GM12875 (cell line): ENCODE measurements around the gene WIPF2.
A peak's percentile ranks its signal among the peaks of the same experiment; 100 is the strongest.
"Not testable (repeated sequence)": the region's sequence is repeated elsewhere in the genome, so short reads cannot be mapped to it uniquely, and the experiment has no call there.

ENCODE experiments used
- H3K4me3 ChIP-seq: one replicate; pipeline ENCODE4 v1.5.1; 2011; ENCODE audit warnings: low read depth, low read length, control low read depth
- TF ChIP-seq, protein P1 (sequence below): IDR thresholded peaks from 2 replicates; pipeline ENCODE4 v1.5.1; 2011; ENCODE audit warnings: low read depth, mild to moderate bottlenecking, control low read depth, inconsistent platforms, low read length, moderate library complexity, borderline replicate concordance; ENCODE audit not compliant: insufficient read depth

Gene WIPF2

GRCh38 chr17:40209404-40210093, 9.6 kb upstream of the WIPF2 start:
- no peak overlapping the region for H3K4me3 ChIP-seq
- TF ChIP-seq, protein P1, sequence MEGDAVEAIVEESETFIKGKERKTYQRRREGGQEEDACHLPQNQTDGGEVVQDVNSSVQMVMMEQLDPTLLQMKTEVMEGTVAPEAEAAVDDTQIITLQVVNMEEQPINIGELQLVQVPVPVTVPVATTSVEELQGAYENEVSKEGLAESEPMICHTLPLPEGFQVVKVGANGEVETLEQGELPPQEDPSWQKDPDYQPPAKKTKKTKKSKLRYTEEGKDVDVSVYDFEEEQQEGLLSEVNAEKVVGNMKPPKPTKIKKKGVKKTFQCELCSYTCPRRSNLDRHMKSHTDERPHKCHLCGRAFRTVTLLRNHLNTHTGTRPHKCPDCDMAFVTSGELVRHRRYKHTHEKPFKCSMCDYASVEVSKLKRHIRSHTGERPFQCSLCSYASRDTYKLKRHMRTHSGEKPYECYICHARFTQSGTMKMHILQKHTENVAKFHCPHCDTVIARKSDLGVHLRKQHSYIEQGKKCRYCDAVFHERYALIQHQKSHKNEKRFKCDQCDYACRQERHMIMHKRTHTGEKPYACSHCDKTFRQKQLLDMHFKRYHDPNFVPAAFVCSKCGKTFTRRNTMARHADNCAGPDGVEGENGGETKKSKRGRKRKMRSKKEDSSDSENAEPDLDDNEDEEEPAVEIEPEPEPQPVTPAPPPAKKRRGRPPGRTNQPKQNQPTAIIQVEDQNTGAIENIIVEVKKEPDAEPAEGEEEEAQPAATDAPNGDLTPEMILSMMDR: no peak

GRCh38 chr17:40213914-40214313, 5.2 kb upstream of the WIPF2 start:
- H3K4me3 ChIP-seq: not testable (repeated sequence)

DNA sequence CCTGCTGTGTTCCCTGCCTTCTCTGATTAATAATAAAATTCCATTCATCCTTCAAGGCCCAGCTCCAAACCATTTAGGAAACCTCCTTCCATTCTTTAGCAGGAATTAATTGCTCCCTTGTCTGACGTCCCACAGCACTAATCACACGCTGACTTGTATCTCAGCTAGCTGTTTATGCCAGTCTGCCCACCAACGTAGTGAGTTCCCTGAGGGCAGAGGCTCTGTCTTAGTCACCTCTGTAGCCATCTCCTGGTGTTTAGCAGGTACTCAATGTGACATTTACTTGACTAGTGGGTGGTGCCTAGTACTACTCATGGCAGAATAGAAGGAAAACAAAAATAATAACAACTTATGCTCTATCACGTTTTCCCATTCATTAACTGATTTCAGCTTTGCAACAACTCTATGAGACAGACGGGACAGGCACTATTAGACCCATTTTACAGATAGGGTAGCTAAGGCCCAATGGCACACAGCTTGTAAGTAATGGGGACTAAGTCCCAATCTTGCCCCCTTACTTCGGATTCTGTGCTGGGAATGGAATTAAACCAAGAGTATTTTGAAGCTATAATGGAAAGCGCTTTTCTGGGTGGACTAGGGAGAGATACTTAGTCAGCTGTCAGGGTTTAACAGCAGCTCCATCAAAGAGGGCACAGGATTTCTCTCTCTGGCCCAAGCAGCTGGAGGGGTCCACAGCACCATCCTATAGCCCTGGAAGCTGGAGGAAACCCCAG, 931 bp upstream of the WIPF2 start:
- TF ChIP-seq, protein P1: no peak
- no peak overlapping the region for H3K4me3 ChIP-seq

DNA sequence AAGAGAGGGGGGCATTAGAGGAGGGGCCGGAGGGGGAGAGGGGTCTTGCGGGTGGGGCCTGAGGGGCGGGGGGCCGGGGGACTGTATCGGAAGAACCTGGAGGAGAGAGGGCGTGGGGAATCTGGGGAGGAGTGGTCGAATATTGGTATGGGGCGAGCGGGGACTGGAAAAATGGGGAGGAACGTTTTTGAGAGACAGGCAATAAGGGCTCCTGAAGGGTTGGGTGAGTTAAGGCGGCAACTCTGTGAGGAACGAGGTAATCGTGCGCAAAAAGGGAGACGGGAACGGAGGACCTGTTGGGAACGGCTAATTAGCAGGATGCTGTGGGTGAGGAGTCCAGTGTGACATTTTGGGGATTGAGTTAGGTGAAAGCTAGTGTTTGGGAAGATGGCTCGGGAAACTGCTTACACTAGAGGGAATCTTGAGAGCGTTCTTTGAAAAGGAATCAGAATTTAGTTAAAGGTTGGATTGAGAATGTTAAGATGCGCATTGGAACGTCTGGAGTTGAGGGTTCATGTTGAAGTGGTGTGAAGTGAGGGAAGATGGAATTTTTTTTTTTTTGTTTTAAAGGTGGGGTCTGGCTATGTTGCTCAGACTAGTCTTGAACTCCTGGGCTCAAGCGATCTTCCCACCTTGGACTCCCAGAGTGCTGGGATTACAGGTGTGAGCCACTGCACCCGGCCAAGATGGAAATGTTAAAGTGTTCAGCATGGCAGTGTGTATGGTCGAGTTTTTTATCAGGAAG, 662 bp downstream of the WIPF2 start:
- TF ChIP-seq, protein P1: no peak
- H3K4me3 ChIP-seq: peak overlapping the region; percentile 68

GRCh38 chr17:40224718-40225550, 5.8 kb downstream of the WIPF2 start:
- TF ChIP-seq, protein P1: no peak
- H3K4me3 ChIP-seq: no peak overlapping the region

DNA sequence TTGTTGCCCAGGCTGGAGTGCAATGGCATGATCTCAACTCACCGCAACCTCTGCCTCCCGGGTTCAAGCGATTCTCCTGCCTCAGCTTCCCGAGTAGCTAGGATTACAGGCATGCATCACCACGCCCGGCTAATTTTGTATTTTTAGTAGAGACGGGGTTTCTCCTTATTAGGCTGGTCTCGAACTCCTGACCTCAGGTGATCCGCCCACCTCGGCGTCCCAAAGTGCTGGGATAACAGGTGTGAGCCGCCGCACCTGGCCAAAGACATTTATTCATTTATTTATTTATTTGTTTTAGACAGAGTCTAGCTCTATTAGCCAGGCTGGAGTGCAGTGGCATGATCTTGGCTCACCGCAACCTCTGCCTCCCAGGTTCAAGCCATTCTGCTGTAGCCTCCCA, 10.0 kb downstream of the WIPF2 start:
- not testable (repeated sequence) for H3K4me3 ChIP-seq

DNA sequence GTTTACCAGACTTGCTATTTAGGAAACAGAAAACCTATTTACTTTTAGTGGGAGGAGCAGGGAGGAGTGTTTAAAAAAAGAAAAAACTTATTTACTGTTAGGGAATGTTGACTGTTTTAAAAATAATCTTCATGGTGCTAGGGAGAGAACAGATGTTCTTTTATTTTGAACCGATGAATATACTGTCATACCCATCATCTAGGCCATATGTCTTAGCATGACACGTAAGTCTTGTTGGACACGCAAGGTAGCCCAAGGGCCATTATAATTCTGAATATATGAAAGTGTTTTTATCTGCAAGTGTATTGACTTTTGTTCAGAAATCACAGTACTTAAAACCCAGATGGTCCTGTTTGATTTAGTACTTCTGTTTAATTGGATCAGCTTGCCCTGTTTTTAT, 11.6 kb downstream of the WIPF2 start:
- no peak overlapping the region for H3K4me3 ChIP-seq
- TF ChIP-seq, protein P1: no peak

DNA sequence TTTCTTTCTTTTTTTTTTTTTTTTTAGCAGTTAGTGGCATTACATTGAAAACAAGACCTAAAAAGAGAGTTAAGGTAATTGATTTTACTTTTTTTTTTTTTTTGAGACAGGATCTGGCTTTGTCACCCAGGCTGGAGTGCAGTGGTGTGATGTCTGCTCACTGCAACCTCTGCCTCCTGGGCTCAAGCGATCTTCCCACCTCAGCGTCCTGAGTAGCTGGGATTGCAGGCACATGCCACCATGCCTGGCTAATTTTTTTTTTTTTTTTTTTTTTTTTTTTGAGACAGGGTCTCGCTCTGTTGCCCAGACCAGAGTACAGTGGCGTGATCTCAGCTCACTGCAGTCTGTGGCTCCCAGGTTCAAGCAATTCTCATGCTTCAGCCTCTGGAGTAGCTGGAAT, 12.8 kb downstream of the WIPF2 start:
- not testable (repeated sequence) for H3K4me3 ChIP-seq
